ENCODE data around the gene ABCC4.

The ABCC4 gene

GRCh38 chr13:95255072-95255732, 46.0 kb downstream of the ABCC4 start:
- no peak for DNase-seq

GRCh38 chr13:95254339-95254738, 46.9 kb downstream of the ABCC4 start:
- DNase-seq, result no peak

GRCh38 chr13:95253033-95253432, 48.2 kb downstream of the ABCC4 start:
- no peak for DNase-seq

GRCh38 chr13:95251641-95252040, 49.6 kb downstream of the ABCC4 start:
- no peak for DNase-seq

- no peak for DNase-seq
Observed at GRCh38 chr13:95250961-95251360, 50.3 kb downstream of the ABCC4 start.

GRCh38 chr13:95248953-95249352, 52.3 kb downstream of the ABCC4 start:
- no peak for DNase-seq

- no peak for DNase-seq
Observed at GRCh38 chr13:95247852-95248251, 53.4 kb downstream of the ABCC4 start.

GRCh38 chr13:95247171-95247570, 54.1 kb downstream of the ABCC4 start:
- DNase-seq, result no peak

- no peak for DNase-seq
Observed at GRCh38 chr13:95246292-95247082, 54.8 kb downstream of the ABCC4 start.

GRCh38 chr13:95245071-95245470, 56.2 kb downstream of the ABCC4 start:
- DNase-seq, result no peak

GRCh38 chr13:95243207-95243606, 58.0 kb downstream of the ABCC4 start:
- DNase-seq, result no peak

GRCh38 chr13:95241321-95241720, 59.9 kb downstream of the ABCC4 start:
- DNase-seq, result no peak

GRCh38 chr13:95239283-95239682, 62.0 kb downstream of the ABCC4 start:
- DNase-seq, result no peak

- DNase-seq, result no peak
Observed at GRCh38 chr13:95237310-95237870, 63.9 kb downstream of the ABCC4 start.

- no peak for DNase-seq
Observed at GRCh38 chr13:95236774-95237173, 64.5 kb downstream of the ABCC4 start.

GRCh38 chr13:95235974-95236373, 65.3 kb downstream of the ABCC4 start:
- no peak for DNase-seq

GRCh38 chr13:95235199-95235756, 66.0 kb downstream of the ABCC4 start:
- DNase-seq, result no peak

GRCh38 chr13:95234242-95234641, 67.0 kb downstream of the ABCC4 start:
- DNase-seq, result no peak

- DNase-seq, result no peak
Observed at GRCh38 chr13:95233026-95233635, 68.1 kb downstream of the ABCC4 start.

GRCh38 chr13:95231393-95231792, 69.9 kb downstream of the ABCC4 start:
- no peak for DNase-seq

GRCh38 chr13:95229855-95230254, 71.4 kb downstream of the ABCC4 start:
- no peak for DNase-seq

GRCh38 chr13:95228130-95228529, 73.1 kb downstream of the ABCC4 start:
- DNase-seq, result no peak

- no peak for DNase-seq
Observed at GRCh38 chr13:95226932-95227695, 74.1 kb downstream of the ABCC4 start.

All from right forelimb (tissue), 1 donor.